ENCODE measurements around the gene P2RX5. TPM values are rescaled to one million over a fixed set of nuclear protein-coding genes. Genes with fewer than 3 reads are reported as not detected.

P2RX5 gene
- total and polyA plus RNA-seq, 2 donors = 108 to 122 TPM

DNA sequence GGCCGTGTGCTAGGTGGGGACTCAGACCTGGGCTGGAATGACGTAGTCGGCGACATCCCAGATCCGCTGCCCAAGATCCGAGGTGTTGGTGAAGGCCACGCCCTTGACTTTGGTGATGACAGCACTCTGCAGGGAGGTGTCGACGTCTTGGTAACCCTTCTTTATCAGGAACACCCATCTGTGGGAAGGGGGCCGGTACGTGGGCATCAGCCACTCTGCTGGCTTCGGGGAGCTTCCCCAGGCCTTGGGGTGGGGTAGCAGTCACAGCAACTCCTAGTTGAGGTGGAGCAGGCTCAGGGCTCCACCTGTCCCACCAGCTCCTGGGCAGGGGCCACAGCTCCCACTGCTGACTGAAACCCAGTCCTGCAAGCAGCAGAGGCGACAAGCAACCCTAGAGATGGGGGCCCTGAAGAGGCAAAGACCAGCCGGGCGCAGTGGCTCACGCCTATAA, 4.3 kb downstream of the P2RX5 start:
- peaks cover 0 to 14% of the 10 kb centered on the region in 2 donors for H3K27me3 ChIP-seq (ENCODE audit: control insufficient read depth in 2 of 2, insufficient read depth in 1 of 2, low read length in 1 of 2)
- WGBS = 96% methylated on average over 16 of the region's 16 CpGs

DNA sequence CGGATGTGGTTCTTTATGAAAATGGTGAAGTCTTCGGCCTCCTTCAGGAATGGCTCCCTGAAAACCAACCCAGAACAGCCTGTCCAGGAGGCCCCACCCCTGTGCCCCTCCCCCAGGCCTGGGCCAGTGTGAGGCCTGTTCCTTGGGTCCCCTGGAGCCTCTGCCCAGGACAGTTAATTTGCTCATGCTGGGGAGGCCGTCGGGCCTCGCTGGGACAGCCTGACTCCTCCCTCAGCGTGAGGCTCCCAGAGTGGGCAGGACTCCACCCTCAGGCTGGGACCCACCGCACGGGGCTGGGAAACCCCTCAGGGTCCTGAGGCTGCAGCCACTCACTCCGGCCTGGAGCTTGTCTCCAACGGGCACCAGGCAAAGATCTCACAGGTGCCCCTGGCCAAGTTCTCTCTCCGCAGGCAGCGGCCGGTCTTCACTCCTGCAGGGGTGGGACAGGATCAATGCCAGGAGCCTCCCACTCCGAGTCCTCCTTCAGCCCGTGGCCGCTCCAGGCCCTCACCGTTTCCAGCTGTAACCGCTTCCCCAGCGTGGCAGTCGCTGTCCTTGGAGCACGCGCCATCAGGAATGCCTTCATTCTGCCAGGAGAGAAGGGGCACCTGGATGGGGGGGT, 5.8 kb downstream of the P2RX5 start:
- peaks cover 0 to 10% of the 10 kb centered on the region in 2 donors for H3K9me3 ChIP-seq (ENCODE audit: control insufficient read depth in 2 of 2, insufficient read depth in 1 of 2, low read length in 1 of 2)
- peaks cover 0 to 6% of the 10 kb centered on the region in 2 donors for H3K27me3 ChIP-seq (ENCODE audit: control insufficient read depth in 2 of 2, insufficient read depth in 1 of 2, low read length in 1 of 2)
- H3K4me3 ChIP-seq (ENCODE audit: low read length in 2 of 2) = peak overlapping the region in 1 of 2 donors; percentile 64
- WGBS = 94% methylated on average over 22 of the region's 22 CpGs
- peak overlapping the region in 1 of 2 donors; percentile 76 for H3K27ac ChIP-seq (ENCODE audit: low read depth in 1 of 2, low read length in 1 of 2)
- DNase-seq (ENCODE audit: low read depth in 6 of 9, low spot score in 9 of 9) = peak in 1 of 9 donors; percentile 8
- H3K4me1 ChIP-seq (ENCODE audit: control insufficient read depth in 2 of 2, insufficient read depth in 2 of 2, low read length in 2 of 2) = peaks cover 0 to 71% of the 10 kb centered on the region in 2 donors
- H3K36me3 ChIP-seq (ENCODE audit: control insufficient read depth in 2 of 2, insufficient read depth in 2 of 2, low read length in 1 of 2) = peaks cover 25 to 40% of the 10 kb centered on the region in 2 donors

More for the DNA sequence above, 4.3 kb downstream of the P2RX5 start:
- peaks cover 0 to 76% of the 10 kb centered on the region in 2 donors for H3K4me1 ChIP-seq (ENCODE audit: control insufficient read depth in 2 of 2, insufficient read depth in 2 of 2, low read length in 2 of 2)
- DNase-seq (ENCODE audit: low read depth in 6 of 9, low spot score in 9 of 9) = peak in 2 of 9 donors; percentile 52 to 72
- H3K4me3 ChIP-seq (ENCODE audit: low read length in 2 of 2) = peak overlapping the region in 1 of 2 donors; percentile 64
- peak overlapping the region; percentile 31 to 72 for H3K27ac ChIP-seq (ENCODE audit: low read depth in 1 of 2, low read length in 1 of 2)
- H3K9me3 ChIP-seq (ENCODE audit: control insufficient read depth in 2 of 2, insufficient read depth in 1 of 2, low read length in 1 of 2) = peaks cover 0 to 10% of the 10 kb centered on the region in 2 donors
- peaks cover 24 to 38% of the 10 kb centered on the region in 2 donors for H3K36me3 ChIP-seq (ENCODE audit: control insufficient read depth in 2 of 2, insufficient read depth in 2 of 2, low read length in 1 of 2)

DNA sequence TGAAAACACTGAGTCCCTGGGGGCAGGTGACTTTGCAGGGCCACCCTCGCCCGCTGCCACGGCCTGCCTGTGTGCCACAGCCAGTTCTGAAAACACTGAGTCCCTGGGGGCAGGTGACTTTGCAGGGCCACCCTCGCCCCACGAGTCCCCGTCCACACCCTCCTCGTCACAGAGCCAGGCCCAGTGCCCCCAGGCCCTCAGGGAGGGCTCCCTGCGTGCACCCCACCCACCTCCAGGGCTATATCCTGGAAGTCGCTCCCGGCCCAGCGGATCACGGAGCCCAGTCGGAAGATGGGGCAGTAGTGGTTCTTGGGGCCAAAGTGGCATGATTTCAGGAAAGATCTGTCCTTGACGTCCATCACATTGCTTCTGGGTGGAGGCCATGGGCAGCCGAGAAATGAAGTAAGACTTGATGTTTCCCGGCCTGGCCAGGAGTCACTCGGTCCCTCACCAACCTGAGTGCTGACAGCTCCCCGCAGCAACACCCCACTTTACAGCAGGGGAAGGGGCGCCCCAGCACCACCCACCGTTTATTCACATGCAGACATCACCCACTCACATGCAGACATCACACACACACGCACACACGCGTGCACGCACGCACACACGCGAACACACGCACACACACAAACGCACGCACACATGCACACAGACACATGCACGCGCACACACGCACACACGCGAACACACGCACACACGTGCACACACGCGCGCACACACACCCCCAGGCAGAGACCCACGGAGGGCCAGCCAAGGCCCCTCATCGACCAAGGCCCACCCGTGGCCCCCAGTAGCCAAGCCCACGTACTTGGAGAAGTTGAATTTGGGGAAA, 6.5 kb downstream of the P2RX5 start:
- peak overlapping the region in 1 of 2 donors; percentile 76 for H3K27ac ChIP-seq (ENCODE audit: low read depth in 1 of 2, low read length in 1 of 2)
- H3K36me3 ChIP-seq (ENCODE audit: control insufficient read depth in 2 of 2, insufficient read depth in 2 of 2, low read length in 1 of 2) = peaks cover 28 to 46% of the 10 kb centered on the region in 2 donors
- peaks cover 0 to 5% of the 10 kb centered on the region in 2 donors for H3K9me3 ChIP-seq (ENCODE audit: control insufficient read depth in 2 of 2, insufficient read depth in 1 of 2, low read length in 1 of 2)
- H3K27me3 ChIP-seq (ENCODE audit: control insufficient read depth in 2 of 2, insufficient read depth in 1 of 2, low read length in 1 of 2) = no peaks in the 10 kb centered on the region
- WGBS = 96% methylated on average over 44 of the region's 44 CpGs
- peak in 1 of 9 donors; percentile 13 for DNase-seq (ENCODE audit: low read depth in 6 of 9, low spot score in 9 of 9)
- peaks cover 0 to 70% of the 10 kb centered on the region in 2 donors for H3K4me1 ChIP-seq (ENCODE audit: control insufficient read depth in 2 of 2, insufficient read depth in 2 of 2, low read length in 2 of 2)
- peak overlapping the region in 1 of 2 donors; percentile 64 for H3K4me3 ChIP-seq (ENCODE audit: low read length in 2 of 2)

DNA sequence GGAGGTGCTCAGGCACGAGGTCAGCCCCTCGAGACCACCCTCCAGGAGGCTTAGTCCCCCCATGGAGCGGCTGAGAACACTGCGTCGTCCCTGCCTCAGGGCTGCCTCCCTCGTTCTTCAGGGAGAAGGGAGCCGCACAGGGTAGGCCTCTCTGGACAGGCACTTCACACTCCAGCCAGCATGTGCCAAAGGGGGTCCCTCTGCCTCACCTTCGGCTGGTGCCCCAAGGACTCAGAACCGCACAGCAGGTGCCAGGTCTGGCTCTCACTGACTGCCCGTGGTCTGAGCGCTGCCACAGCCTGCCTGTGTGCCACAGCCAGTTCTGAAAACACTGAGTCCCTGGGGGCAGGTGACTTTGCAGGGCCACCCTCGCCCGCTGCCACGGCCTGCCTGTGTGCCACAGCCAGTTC, 7.1 kb downstream of the P2RX5 start:
- Histone ChIP-seq H3K4me1 (ENCODE audit: control insufficient read depth in 2 of 2, insufficient read depth in 2 of 2, low read length in 2 of 2) (peaks cover 0 to 70% of the 10 kb centered on the region in 2 donors), H3K9me3 (ENCODE audit: control insufficient read depth in 2 of 2, insufficient read depth in 1 of 2, low read length in 1 of 2) (peaks cover 0 to 5% of the 10 kb centered on the region in 2 donors), H3K4me3 (ENCODE audit: low read length in 2 of 2) (peak overlapping the region in 1 of 2 donors; percentile 64), H3K27ac (ENCODE audit: low read depth in 1 of 2, low read length in 1 of 2) (peak overlapping the region in 1 of 2 donors; percentile 94), H3K36me3 (ENCODE audit: control insufficient read depth in 2 of 2, insufficient read depth in 2 of 2, low read length in 1 of 2) (peaks cover 28 to 51% of the 10 kb centered on the region in 2 donors), H3K27me3 (ENCODE audit: control insufficient read depth in 2 of 2, insufficient read depth in 1 of 2, low read length in 1 of 2) (no peaks in the 10 kb centered on the region)
- DNase-seq (ENCODE audit: low read depth in 6 of 9, low spot score in 9 of 9) = no peak
- 93% methylated on average over 14 of the region's 14 CpGs for WGBS

DNA sequence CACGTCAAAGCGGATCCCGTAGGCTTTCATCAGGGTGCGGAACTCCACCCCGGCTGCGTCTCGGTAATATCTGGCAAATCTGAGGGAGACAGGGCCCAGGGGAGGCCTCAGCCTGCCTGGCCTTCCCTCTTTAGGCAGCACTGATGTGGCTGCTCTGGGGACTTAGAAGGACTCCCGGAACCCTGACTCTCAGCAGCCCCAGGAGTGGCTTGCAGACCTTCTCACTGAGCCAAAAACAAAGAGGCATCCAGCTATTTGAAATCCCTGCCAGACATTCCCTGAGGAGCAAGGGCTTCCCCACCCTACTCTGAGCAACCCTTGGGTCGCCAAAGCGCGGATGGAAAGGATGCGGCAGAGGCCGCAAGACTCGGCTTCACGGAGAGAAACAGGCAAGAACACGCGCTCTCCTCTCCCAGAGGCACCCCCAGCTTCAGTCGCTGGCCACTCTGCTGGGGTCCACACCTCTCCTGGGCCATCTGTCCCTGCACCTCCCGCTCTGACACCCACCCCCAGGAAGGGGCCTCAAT, 7.9 kb downstream of the P2RX5 start:
- 86% methylated on average over 19 of the region's 19 CpGs for WGBS
- no peaks in the 10 kb centered on the region for H3K27me3 ChIP-seq (ENCODE audit: control insufficient read depth in 2 of 2, insufficient read depth in 1 of 2, low read length in 1 of 2)
- peaks cover 28 to 58% of the 10 kb centered on the region in 2 donors for H3K36me3 ChIP-seq (ENCODE audit: control insufficient read depth in 2 of 2, insufficient read depth in 2 of 2, low read length in 1 of 2)
- H3K4me1 ChIP-seq (ENCODE audit: control insufficient read depth in 2 of 2, insufficient read depth in 2 of 2, low read length in 2 of 2) = peaks cover 0 to 69% of the 10 kb centered on the region in 2 donors
- H3K27ac ChIP-seq (ENCODE audit: low read depth in 1 of 2, low read length in 1 of 2) = peak overlapping the region in 1 of 2 donors; percentile 94
- peak overlapping the region in 1 of 2 donors; percentile 64 for H3K4me3 ChIP-seq (ENCODE audit: low read length in 2 of 2)
- peak in 4 of 9 donors; percentile 30 to 80 (median 54) for DNase-seq (ENCODE audit: low read depth in 6 of 9, low spot score in 9 of 9)
- H3K9me3 ChIP-seq (ENCODE audit: control insufficient read depth in 2 of 2, insufficient read depth in 1 of 2, low read length in 1 of 2) = peaks cover 0 to 5% of the 10 kb centered on the region in 2 donors

DNA sequence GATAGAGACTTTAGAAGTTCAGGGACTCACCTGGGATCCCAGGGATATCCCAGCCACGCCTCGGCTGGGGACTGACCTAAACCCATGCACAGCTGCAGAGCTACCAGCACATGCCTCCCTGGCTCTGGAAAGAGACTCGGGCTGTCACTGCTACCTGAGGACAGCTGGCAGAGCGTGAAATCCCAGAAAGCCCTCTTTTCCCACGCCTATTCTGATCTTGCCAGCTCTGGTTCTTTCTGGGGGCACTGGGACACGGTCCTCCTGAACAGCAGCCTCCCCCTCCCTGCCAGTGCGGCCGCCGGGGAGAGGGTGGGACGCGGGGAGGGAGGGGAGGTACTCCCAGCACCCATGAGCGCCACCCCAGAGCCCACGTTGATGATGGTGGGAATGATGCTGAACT, 10.8 kb downstream of the P2RX5 start:
- H3K36me3 ChIP-seq (ENCODE audit: control insufficient read depth in 2 of 2, insufficient read depth in 2 of 2, low read length in 1 of 2) = peaks cover 25 to 64% of the 10 kb centered on the region in 2 donors

DNA sequence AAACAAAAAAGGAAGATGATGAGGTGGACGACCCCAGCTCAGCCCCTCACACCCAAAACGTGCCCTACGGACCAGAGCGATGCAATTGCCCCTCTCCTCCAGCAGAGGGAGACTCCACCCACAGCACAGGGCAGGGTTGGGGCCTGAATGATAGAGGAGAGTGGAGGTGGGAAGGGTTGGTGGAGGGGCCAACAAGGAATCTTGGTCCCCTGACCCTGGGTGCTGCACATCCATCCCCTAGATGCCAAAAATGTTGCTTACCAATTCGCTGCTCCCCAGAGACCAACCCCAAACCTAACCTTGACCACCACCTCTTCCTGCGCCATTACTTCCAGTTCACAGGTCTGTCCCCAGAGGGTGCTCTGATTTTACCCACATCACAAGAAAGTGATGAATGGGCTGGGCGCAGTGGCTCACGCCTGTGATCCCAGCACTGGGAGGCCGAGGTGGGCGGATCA, 12.9 kb downstream of the P2RX5 start:
- Histone ChIP-seq H3K36me3 (ENCODE audit: control insufficient read depth in 2 of 2, insufficient read depth in 2 of 2, low read length in 1 of 2) (peaks cover 25 to 62% of the 10 kb centered on the region in 2 donors), H3K4me3 (ENCODE audit: low read length in 2 of 2) (peak overlapping the region in 1 of 2 donors; percentile 46), H3K27ac (ENCODE audit: low read depth in 1 of 2, low read length in 1 of 2) (no peak overlapping the region), H3K9me3 (ENCODE audit: control insufficient read depth in 2 of 2, insufficient read depth in 1 of 2, low read length in 1 of 2) (no peaks in the 10 kb centered on the region), H3K4me1 (ENCODE audit: control insufficient read depth in 2 of 2, insufficient read depth in 2 of 2, low read length in 2 of 2) (peaks cover 0 to 64% of the 10 kb centered on the region in 2 donors), H3K27me3 (ENCODE audit: control insufficient read depth in 2 of 2, insufficient read depth in 1 of 2, low read length in 1 of 2) (no peaks in the 10 kb centered on the region)
- 40% methylated on average over 10 of the region's 10 CpGs for WGBS
- DNase-seq (ENCODE audit: low read depth in 6 of 9, low spot score in 9 of 9) = peak in 3 of 9 donors; percentile 48 to 79 (median 74)

More for the DNA sequence above, 10.8 kb downstream of the P2RX5 start:
- DNase-seq (ENCODE audit: low read depth in 6 of 9, low spot score in 9 of 9) = peak in 1 of 9 donors; percentile 60
- Histone ChIP-seq H3K27me3 (ENCODE audit: control insufficient read depth in 2 of 2, insufficient read depth in 1 of 2, low read length in 1 of 2) (no peaks in the 10 kb centered on the region), H3K4me1 (ENCODE audit: control insufficient read depth in 2 of 2, insufficient read depth in 2 of 2, low read length in 2 of 2) (peaks cover 0 to 67% of the 10 kb centered on the region in 2 donors), H3K4me3 (ENCODE audit: low read length in 2 of 2) (peak overlapping the region in 1 of 2 donors; percentile 46), H3K27ac (ENCODE audit: low read depth in 1 of 2, low read length in 1 of 2) (peak overlapping the region in 1 of 2 donors; percentile 84), H3K9me3 (ENCODE audit: control insufficient read depth in 2 of 2, insufficient read depth in 1 of 2, low read length in 1 of 2) (peaks cover 0 to 5% of the 10 kb centered on the region in 2 donors)
- WGBS = 76% methylated on average over 13 of the region's 13 CpGs

DNA sequence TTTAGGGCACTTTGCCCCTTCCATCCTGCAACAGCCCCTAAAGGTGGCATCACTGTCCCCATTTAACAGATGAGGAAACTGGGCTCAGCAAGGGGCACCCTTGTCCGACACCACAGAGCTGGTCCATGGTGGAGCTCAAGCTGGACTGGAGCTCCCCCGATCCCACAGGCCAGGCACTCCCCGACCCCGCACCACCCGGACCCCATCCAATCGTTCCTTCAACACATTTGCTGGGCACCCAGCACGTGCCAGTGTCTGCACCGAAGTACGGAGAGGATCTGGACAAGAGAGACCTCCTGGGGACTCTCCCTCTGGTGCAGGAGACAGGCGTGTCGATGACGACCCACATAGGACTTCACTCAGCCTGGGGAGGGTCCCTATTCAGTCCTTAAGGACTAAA, 13.9 kb downstream of the P2RX5 start:
- 96% methylated on average over 12 of the region's 12 CpGs for WGBS
- peaks cover 31 to 71% of the 10 kb centered on the region in 2 donors for H3K36me3 ChIP-seq (ENCODE audit: control insufficient read depth in 2 of 2, insufficient read depth in 2 of 2, low read length in 1 of 2)
- DNase-seq (ENCODE audit: low read depth in 6 of 9, low spot score in 9 of 9) = no peak
- peak overlapping the region in 1 of 2 donors; percentile 46 for H3K4me3 ChIP-seq (ENCODE audit: low read length in 2 of 2)
- H3K9me3 ChIP-seq (ENCODE audit: control insufficient read depth in 2 of 2, insufficient read depth in 1 of 2, low read length in 1 of 2) = no peaks in the 10 kb centered on the region
- no peaks in the 10 kb centered on the region for H3K27me3 ChIP-seq (ENCODE audit: control insufficient read depth in 2 of 2, insufficient read depth in 1 of 2, low read length in 1 of 2)
- H3K27ac ChIP-seq (ENCODE audit: low read depth in 1 of 2, low read length in 1 of 2) = peak overlapping the region in 1 of 2 donors; percentile 28
- H3K4me1 ChIP-seq (ENCODE audit: control insufficient read depth in 2 of 2, insufficient read depth in 2 of 2, low read length in 2 of 2) = peaks cover 0 to 72% of the 10 kb centered on the region in 2 donors

All from thymus (tissue), 11 donors.